Hindlimb muscle (tissue), 1 donor: Measurements from ENCODE around the gene TNFRSF21. TPM values are rescaled to one million over a fixed set of nuclear protein-coding genes. Genes with fewer than 3 reads are reported as not detected.
"Not testable (repeated sequence)": the region's sequence is repeated elsewhere in the genome, so short reads cannot be mapped to it uniquely, and the experiment has no call there.

Experiments
- DNase-seq: peaks from one replicate; pipeline ENCODE4 v3.0.0-alpha.2; 2013
- polyA plus RNA-seq: library from polyadenylated mRNA; unstranded; fragments of 120-200 nt; gene quantifications from one replicate; pipeline ENCODE4 v1.2.1, GENCODE V29; 2013; ENCODE audit not compliant: insufficient read length

The TNFRSF21 gene, protein sequence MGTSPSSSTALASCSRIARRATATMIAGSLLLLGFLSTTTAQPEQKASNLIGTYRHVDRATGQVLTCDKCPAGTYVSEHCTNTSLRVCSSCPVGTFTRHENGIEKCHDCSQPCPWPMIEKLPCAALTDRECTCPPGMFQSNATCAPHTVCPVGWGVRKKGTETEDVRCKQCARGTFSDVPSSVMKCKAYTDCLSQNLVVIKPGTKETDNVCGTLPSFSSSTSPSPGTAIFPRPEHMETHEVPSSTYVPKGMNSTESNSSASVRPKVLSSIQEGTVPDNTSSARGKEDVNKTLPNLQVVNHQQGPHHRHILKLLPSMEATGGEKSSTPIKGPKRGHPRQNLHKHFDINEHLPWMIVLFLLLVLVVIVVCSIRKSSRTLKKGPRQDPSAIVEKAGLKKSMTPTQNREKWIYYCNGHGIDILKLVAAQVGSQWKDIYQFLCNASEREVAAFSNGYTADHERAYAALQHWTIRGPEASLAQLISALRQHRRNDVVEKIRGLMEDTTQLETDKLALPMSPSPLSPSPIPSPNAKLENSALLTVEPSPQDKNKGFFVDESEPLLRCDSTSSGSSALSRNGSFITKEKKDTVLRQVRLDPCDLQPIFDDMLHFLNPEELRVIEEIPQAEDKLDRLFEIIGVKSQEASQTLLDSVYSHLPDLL
- polyA plus RNA-seq = 22.9 TPM

DNA sequence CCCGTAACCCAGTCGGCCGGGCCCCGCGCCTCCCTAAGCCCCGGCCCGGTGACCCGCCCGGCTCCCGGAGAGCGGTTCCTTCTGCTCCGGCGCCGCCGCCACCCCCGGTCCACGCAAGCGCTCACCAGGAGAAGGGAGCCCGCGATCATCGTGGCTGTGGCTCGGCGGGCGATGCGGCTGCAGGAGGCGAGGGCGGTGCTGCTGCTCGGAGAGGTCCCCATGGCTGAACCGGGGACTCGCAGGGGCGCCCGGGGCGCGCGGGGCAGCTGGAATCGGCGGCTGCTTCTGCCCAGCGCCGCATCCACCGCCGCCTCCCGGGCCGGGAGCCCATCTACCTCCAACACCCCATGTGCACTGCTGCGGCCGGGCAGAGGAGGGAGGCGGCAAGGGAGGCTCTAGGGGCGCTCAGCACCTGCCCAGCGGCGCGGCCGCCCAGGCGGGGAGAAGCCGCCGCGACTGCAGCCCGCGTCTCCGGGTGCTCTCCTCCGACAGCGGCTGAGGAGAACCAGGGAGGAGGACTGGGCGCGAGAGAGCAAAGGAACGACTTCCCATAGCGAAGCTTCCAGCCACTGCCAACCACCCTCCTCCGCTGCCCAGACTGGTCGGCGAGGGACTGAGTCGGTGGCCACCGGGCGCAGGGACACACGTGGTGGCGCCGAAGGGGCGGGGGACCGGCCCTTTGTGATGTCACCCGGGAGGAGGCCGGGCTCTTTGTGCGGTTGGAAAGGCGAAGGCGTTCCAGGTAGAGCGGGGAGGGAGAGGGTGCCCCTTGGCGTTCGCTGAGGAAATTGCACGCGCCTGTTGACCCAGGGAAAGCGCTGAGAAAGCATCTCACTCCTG is at the start of gene TNFRSF21:
TNFRSF21 (minus strand) TSS at position 615 of the 840 bp plus-strand sequence; CDS start at position 221, 394 bp downstream.
- DNase-seq = peak; percentile 94

DNA sequence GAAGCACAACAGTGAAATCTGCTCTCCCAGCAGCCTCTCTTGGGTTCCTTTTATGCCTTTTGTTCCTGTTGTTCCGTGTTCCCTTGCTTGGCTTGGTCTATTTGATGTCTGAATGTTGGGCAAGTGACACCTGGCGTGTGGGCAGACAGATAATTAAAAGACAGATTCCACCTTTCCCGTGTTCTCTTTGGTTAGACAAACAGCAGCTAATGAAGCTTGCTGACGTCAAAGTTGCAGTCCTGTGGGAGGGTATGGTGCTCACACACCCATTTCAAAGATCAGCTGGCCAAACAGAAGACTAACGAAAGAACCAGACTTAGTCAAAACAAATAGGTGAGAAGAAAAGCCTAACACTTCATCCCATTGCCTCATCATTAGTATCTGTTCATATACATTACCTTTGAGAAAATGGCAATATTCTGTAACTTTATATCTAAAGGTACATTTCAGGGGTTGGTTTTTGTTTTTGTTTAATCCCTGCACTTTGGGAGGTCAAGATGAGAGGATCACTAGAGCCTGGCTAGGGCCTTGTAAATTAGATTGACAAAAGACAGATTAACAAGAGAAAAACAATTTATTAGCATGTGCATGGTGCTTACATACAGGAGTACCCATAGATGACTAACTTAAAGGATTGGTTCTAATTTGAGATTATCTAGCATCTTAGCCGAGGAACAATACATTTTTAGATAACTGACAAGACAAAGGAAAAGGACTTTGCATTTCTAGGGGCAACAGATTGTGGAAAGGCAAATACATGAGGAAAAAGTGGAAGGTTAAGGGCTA is 48.9 kb upstream of the TNFRSF21 start:
- DNase-seq = no peak

DNA sequence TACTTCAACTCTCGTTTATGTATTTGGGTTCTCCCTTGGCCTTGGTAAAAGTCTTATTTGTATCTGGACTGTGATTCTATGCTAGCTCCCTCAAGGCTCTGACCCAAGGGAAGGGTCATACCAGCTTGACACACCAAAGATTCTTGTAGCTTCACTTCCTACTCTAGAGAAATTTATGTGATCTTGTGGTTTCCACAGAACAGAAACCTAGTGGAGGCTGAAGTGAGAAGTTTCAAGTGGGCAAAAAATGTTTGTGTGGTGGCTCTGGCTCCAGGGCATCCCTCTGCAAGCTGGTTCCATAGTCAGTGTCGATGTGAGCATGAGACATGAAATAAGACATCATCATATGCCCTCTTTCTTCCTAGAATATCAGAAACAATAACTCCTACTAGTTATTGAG is 48.1 kb upstream of the TNFRSF21 start:
- DNase-seq = no peak

DNA sequence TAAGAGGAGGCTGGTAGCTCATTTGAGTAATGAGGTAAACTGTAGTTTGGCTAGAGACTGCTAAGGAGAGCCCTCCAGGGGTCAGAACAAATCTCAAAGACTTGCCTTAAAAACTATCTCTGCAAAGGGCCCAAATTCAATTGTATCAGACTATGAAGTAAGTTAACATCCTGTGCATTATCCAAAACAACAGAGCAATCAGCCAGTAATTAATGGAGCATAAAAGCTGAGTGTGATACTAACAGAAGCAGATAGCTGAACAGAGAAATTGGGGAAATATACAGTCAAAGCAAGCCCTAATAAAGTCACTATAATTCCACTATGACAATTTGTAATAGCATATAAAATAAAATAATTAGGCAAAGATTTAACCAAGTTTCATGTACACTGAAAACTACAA is 45.8 kb upstream of the TNFRSF21 start:
- no peak for DNase-seq

DNA sequence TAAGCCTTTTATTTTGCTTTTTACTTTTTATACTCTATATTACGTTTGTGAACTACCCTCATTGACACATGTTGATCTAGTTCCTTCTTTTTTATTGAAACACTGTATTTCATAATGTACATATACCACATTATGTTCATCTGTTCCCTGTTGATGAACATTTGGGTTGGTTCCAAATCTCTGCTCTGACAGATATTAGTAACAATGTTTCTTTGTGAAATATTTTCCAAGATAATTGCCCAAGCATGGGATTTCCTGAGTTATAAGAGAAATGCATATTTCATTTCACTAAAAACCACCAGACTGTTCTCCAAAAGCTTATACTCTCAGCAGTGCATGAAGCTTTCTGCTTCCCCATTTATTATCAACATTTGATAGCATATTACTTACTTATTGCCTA is 44.2 kb upstream of the TNFRSF21 start:
- DNase-seq = no peak

DNA sequence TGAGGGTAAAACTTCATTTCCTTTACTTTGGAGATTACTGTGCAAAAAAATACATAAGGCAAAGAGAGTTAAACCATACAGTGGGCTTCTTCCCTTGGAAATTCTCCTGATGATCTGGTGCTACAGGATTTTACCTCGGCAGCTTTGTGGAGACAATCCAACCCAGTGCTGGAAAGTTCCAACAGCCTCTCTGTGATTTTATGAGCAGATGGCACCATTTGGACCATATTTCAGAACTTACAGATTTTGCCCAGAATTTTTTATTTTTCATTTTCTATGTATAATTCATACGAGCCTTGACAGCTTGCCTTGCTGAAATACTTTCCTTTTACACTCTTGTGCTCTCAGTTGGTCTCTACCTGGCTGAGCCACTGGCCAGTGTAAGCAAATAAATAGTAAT is 43.3 kb upstream of the TNFRSF21 start:
- no peak for DNase-seq

DNA sequence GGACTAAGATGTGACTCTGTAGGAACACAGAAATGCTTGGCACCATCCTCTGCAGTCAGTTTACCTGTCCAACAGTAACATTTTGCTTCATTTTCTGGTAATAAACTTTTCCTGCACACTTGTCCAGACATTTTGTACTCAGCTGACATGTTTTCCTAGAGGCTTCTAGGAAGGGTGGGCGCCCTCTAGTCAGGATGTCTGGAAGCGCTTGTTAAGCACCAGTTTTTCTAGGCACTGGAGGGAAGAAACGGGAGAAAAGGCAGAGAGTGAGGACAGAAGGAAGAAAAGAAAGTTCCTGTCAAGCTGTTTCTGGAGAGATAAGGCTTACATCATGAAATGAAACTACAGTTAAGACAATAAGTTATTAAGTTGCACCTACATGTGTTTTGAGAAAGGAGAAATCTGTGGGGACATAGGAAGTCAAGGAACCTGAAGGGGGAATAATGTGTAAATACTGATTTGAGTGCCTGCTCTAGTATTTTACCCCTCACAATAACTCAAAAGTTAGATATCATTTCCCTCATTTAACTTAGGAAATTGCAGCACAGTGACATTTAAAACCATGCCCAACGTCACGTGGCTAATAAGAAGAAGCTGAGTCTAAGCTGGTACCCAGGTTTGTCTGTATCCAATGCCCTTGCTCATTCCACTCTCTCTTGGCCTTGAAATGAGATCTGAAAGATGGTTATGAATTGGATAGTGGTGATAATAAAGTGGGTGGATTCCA is 42.7 kb upstream of the TNFRSF21 start:
- no peak for DNase-seq

DNA sequence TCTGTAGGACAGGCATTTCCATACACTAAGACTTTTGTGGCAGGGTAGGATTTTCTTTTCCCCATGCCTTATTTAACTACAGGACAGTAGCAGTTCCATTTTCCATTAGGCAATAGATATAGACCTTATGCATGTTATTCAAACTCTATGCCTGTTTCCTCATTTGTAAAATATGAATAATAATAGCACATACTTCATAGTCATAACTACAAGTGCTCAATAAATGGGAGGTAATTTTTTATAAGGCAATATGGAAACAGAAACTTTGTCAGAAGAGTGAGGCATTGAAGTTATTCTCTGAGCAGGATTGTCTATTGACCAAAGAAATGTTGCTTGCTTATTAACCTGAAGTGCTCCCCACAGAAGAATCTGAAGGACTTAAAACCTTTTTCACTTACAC is 41.9 kb upstream of the TNFRSF21 start:
- DNase-seq = no peak

DNA sequence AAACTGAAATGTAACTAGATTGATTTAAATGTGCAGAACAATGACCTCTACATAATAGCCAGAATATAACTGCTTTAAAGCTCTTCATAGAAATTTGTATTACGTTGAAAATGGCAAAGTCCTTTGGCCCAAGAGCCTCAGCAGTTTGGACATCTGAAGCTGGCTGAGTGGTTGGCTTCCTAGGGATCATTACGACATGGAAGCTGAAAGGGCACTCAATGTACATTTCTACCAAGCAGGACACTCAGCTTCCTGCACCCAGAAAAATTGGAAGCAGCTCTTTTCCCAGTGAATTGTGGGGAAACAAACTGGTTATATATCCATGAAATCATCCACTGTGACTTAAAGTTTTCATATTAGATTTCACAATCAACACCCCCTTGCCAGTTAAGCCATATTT is 40.2 kb upstream of the TNFRSF21 start:
- no peak for DNase-seq

DNA sequence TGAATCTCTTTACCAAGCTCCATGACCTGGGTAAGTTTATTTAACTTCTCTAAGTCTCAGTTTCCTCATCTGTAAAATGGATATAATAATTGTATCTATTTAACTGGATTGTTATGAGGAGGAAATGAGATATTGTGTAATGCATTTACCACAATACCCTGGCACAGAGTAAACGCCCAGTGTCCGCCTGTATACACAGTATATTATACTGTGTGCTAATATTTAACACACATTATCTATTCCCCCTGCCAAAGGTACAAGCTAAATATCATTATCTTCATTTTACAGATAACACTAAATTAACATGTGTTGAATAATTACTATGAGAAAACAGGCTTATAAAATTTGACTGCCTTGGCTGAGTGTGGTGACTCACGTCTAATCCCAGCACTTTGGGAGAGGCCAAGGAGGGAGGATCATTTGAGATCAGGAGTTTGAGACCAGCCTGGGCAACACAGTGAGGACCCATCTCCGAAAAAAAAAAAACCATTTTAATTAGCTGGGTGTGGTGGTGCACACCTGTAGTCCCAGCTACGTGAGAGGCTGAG is 38.7 kb upstream of the TNFRSF21 start:
- DNase-seq = no peak

DNA sequence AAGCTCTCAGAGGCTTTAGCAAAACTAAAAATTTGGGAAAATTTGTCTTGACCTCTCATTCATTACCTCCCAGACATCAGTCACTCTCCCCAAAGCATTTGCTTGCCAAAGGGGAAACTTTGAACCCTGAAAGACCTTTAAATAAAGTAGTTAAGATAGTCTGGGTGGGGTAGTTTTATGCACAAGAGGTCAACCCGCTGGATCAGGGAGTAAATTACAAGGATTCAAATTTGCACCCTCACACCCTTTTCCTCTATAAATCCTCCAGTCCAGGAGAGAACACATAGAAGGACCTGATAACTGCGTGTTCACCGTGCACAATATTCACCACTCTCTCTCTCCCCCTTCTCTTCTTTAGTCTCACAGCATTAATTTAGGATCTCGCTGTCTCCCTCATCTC is 36.1 kb upstream of the TNFRSF21 start:
- DNase-seq = no peak

DNA sequence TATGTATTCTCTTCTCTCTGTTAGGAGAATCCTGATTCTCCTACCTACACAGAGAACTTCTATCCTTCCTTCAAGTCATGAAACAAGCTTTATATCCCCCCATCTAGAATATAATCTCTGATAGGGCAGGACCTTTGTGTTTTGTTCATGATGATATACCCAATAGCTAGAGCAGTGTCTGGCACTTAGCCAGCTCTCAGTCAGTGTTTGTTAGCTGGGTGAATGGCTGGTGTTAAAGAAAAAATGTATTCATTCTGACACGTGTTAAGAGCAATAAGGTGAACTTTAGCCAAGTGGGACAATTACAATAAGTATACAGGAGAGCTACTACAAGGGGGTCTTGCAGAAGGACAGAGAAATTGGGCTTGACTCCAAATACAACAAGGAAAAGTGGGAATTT is 34.3 kb upstream of the TNFRSF21 start:
- no peak for DNase-seq

DNA sequence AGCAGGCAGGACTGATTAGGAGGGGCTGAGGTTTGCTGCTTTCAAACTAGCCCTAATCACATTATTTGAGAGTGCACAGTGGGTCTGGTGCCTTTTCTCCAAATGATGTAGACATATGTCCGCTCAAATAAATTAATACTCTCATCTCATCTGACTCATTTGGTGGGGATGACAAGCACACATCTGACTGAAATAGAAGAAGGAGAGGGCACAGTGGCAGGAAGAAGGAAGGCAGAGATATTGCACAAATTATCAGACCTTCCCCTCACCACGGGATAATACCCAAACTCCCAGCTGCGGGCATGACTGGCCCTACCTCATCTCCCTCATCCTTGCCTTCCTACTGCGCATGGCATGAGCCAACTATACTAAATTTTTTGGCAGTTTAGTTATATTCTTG is 33.9 kb upstream of the TNFRSF21 start:
- DNase-seq = no peak

DNA sequence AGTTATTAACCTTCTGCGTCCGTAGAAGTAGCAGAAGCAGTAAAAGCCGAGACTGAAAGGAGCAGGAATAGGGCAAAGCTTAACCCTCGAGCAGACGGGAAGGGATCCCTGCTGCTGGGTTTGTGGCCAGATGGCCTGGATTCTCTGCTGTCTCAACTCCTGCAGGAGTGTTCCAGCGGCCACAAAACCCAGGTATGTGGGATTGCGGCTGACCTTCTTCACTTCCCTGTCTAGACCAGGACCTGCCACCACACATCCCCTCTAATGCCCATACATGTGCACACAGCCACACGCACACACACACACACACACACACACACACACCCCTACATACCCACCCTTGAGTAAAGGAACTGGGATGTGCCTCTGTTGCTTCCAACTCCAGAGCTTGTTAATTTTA is 33.1 kb upstream of the TNFRSF21 start:
- DNase-seq = no peak

DNA sequence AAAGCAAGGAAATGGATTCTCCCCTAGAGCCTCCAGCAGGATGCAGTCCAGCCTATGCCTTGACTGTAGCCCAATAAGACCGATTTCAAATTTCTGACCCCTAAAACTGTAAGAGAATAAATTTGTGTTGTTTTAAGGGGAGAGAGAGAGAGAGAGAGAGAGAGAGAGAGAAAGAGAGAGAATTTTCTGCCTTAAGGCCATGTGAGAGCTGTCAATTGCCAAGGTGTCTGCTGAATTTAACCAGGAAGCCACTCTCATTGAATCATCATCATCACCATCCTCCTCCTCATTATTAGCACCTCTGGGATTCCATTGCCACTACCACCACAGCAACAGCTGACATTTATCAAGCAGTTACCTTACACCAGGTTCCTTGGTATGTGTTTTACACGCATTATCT is 27.8 kb upstream of the TNFRSF21 start:
- DNase-seq = no peak

DNA sequence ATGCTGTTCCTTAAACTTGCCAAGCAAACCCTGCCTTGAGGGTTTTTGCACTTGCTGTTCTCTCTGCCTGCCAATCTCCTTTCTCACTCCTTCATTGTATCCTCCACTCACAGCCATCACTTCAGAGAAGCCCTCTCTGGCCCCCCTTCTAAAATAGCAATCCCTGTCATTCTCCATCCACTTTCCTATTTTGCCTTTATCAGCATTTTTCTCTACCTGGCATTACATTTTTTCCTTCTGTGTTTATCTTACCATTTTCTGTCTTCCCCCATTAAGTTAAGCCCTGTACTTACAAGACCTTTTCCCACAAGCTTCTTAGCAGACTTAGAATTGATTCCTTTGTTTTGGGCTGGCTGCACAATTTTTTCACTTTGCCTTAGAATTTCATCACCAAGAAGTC is 26.6 kb upstream of the TNFRSF21 start:
- no peak for DNase-seq

DNA sequence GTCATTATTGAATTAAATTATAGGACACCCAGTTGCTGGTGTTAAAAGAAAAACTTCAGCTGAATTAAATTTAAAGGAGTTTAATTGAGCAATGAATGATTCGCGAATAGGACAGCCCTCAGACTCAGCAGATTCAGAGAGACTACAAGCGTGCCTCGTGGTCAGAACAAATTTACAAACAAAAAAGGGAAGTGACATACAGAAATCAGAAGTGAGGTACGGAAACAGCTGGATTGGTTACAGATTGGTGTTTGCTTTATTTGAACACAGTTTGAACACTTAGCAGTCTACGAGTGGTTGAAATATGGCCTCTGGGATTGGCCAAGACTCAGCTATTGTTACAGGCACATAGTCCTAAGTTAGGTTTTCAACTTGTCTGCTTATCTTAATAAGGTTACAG is 25.8 kb upstream of the TNFRSF21 start:
- no peak for DNase-seq

DNA sequence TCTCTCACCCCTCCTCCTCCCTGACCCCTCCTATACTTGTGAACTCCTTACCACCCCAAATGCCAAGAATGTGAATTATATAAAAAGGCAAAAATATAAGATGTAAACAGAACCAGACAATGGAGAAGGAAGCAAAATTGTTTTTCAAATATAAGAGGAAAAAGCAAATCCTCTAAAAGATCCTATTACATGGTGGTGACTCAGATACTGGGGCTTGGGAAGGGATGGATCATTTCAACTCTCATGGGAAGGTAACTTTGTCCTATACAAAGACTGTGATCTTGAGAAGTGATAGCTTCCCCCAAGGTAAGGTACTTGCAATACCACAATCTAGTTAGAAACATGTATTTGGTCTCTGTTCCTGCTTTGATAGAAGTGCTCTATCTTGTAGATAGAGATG is 24.6 kb upstream of the TNFRSF21 start:
- no peak for DNase-seq

DNA sequence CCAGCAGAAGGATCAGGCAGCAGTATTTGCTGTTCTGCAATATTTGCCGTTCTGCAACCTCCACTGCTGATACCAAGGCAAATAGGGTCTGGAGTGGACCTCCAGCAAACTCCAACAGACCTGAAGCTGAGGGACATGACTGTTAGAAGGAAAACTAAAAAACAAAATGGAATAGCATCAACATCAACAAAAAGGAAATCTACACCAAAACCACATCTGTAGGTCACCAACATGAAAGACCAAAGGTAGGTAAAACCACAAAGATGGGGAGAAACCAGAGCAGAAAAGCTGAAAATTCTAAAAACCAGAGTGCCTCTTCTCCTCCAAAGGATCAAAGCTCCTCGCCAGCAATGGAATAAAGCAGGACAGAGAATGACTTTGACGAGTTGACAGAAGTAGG is 18.9 kb upstream of the TNFRSF21 start:
- DNase-seq = not testable (repeated sequence)

DNA sequence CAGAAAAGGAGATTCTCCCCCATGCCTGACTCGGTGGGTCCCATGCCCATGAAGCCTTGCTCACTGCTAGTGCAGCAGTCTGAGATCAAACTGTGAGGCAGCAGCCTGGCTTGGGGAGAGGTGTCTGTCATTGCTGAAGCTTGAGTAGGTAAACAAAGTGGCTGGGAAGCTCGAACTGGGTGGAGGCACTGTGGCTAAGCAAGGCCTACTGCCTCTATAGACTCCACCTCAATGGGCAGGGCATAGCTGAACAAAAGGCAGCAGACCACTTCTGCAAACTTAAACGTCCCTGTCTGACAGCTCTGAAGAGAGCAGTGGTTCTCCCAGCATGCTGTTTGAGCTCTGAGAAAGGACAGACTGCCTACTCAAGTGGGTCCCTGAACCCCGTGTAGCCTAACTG is 18.4 kb upstream of the TNFRSF21 start:
- DNase-seq = not testable (repeated sequence)

DNA sequence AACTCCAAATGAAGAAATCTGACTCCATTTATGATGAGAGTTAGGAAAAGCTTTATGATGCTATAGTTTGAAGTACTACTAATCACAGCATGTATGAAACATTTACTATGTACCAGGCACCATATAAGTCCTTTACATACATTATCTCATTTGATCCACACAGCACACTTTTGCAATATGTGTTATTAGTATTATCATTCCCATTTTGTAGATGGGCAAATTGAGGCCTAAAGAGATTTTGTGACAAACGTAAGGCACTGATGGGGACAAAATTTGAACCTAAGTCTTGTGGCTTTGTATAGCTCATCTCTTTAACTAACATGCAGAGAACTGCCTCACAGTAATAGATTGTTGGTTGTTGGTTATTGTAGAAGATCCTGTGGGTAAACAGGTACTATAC is 14.2 kb upstream of the TNFRSF21 start:
- DNase-seq = no peak
